ENCODE data around the gene PRR23B.

PRR23B gene

GRCh38 chr3:138984816-138985215, 35.9 kb downstream of the PRR23B start:
- no peak overlapping the region for H3K4me3 ChIP-seq
- no peaks in the 10 kb centered on the region for H3K9me3 ChIP-seq (ENCODE audit: low read depth, low read length)
- TF ChIP-seq FOXP2 (optimal IDR thresholded peaks at IDR 0.05; ENCODE audit: control extremely low read depth, extremely low read length, insufficient read depth) (no peak), POLR2AphosphoS5 (IDR thresholded peaks at IDR 0.05; ENCODE audit: borderline replicate concordance, low read depth, low read length) (no peak), EZH2 (IDR thresholded peaks at IDR 0.05) (no peak)
- H3K27ac ChIP-seq = no peak overlapping the region
- H3K36me3 ChIP-seq (ENCODE audit: insufficient read depth, low read length) = no peaks in the 10 kb centered on the region
- H3K9ac ChIP-seq (ENCODE audit: insufficient read length) = no peak overlapping the region
- DNase-seq (ENCODE audit: low read depth, low spot score) = no peak

- Histone ChIP-seq H3K9me3 (ENCODE audit: low read depth, low read length) (no peaks in the 10 kb centered on the region), H3K36me3 (ENCODE audit: insufficient read depth, low read length) (no peaks in the 10 kb centered on the region), H3K4me3 (no peak overlapping the region), H3K9ac (ENCODE audit: insufficient read length) (no peak overlapping the region), H3K27ac (no peak overlapping the region)
- DNase-seq (ENCODE audit: low read depth, low spot score) = no peak
- no peak for TF ChIP-seq FOXP2 (optimal IDR thresholded peaks at IDR 0.05; ENCODE audit: control extremely low read depth, extremely low read length, insufficient read depth)
- TF ChIP-seq POLR2AphosphoS5 (IDR thresholded peaks at IDR 0.05; ENCODE audit: borderline replicate concordance, low read depth, low read length) = no peak
- TF ChIP-seq EZH2 (IDR thresholded peaks at IDR 0.05) = no peak
These were observed 44.7 kb downstream of the PRR23B start for GRCh38 chr3:138976047-138976446.

DNA sequence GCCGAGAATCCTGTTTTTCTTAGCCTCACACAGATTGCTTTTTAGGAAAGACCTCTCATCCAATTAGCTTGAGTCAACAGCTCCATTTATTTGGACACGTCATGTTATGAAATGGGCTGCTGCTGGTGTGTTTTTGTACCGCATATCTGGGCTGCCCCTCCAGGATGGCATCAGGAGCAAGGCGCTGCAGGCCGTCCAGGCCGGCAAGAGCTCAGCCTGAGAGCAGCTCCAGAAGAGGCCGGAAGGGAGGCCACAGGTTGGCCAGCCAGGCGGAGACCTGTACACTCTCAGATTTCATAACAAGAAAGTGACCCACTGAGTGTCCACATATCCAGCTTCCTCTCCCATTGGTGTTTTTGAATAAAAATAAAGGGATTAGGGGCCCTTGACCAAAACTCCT, 45.4 kb downstream of the PRR23B start:
- no peak for TF ChIP-seq EZH2 (IDR thresholded peaks at IDR 0.05)
- no peak for TF ChIP-seq FOXP2 (optimal IDR thresholded peaks at IDR 0.05; ENCODE audit: control extremely low read depth, extremely low read length, insufficient read depth)
- no peak for TF ChIP-seq POLR2AphosphoS5 (IDR thresholded peaks at IDR 0.05; ENCODE audit: borderline replicate concordance, low read depth, low read length)
- Histone ChIP-seq H3K9me3 (ENCODE audit: low read depth, low read length) (no peaks in the 10 kb centered on the region), H3K27ac (no peak overlapping the region), H3K36me3 (ENCODE audit: insufficient read depth, low read length) (no peaks in the 10 kb centered on the region), H3K4me3 (no peak overlapping the region), H3K9ac (ENCODE audit: insufficient read length) (no peak overlapping the region)
- no peak for DNase-seq (ENCODE audit: low read depth, low spot score)

DNA sequence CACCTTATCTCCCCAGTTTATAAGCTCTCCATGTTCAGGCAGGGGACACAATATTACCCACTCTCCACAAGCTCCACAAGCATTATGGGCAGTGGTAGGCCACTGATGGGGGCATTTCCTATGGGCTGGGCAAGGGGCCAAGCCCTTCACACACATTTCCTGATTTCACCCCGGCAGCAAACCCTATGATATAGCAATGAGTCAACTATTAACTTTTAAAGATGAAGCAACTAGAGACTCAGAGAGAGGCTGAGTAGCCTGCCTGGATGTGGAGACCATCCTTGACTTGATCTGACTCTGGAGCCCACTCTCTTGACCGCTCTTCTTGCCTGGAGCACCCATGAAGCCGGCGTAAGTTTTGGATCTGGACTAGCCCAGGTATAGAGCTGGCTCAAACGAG, 46.3 kb downstream of the PRR23B start:
- no peak overlapping the region for H3K4me3 ChIP-seq
- H3K9me3 ChIP-seq (ENCODE audit: low read depth, low read length) = no peaks in the 10 kb centered on the region
- no peaks in the 10 kb centered on the region for H3K36me3 ChIP-seq (ENCODE audit: insufficient read depth, low read length)
- DNase-seq (ENCODE audit: low read depth, low spot score) = no peak
- H3K9ac ChIP-seq (ENCODE audit: insufficient read length) = no peak overlapping the region
- no peak overlapping the region for H3K27ac ChIP-seq
- TF ChIP-seq EZH2 (IDR thresholded peaks at IDR 0.05) (no peak), POLR2AphosphoS5 (IDR thresholded peaks at IDR 0.05; ENCODE audit: borderline replicate concordance, low read depth, low read length) (no peak), FOXP2 (optimal IDR thresholded peaks at IDR 0.05; ENCODE audit: control extremely low read depth, extremely low read length, insufficient read depth) (no peak)

GRCh38 chr3:138972941-138973340, 47.8 kb downstream of the PRR23B start:
- no peaks in the 10 kb centered on the region for H3K36me3 ChIP-seq (ENCODE audit: insufficient read depth, low read length)
- H3K27ac ChIP-seq = no peak overlapping the region
- H3K9ac ChIP-seq (ENCODE audit: insufficient read length) = no peak overlapping the region
- H3K9me3 ChIP-seq (ENCODE audit: low read depth, low read length) = no peaks in the 10 kb centered on the region
- no peak for DNase-seq (ENCODE audit: low read depth, low spot score)
- TF ChIP-seq EZH2 (IDR thresholded peaks at IDR 0.05) (no peak), POLR2AphosphoS5 (IDR thresholded peaks at IDR 0.05; ENCODE audit: borderline replicate concordance, low read depth, low read length) (no peak), FOXP2 (optimal IDR thresholded peaks at IDR 0.05; ENCODE audit: control extremely low read depth, extremely low read length, insufficient read depth) (no peak)
- no peak overlapping the region for H3K4me3 ChIP-seq

DNA sequence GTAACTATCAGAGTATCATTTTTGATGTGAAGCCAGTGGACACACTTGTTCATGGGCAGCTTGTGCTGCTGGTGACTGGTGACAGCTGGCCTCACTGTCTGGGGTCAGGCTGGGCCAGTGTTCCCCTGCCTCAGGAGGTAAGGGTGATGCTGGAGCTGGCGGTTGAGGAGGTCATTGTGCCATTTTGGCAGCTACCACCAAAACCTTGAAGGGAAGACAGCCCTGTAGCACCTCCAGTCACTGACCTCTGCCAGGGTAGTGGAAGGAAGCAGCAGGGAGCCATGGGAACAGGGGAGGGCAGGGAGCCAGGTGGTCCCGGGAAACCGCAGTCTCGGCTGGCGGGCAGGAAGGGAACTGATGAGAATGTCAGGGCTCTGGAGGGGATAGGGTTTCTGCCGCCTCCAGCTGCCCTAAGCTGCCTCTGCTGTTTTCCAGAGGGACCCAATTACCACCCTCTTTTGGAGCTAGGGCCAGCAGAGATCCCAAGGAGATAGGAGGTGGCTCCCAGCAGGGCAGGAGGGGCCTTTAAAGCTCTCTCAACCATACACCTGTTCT, 48.9 kb downstream of the PRR23B start:
- Histone ChIP-seq H3K9me3 (ENCODE audit: low read depth, low read length) (no peaks in the 10 kb centered on the region), H3K36me3 (ENCODE audit: insufficient read depth, low read length) (no peaks in the 10 kb centered on the region), H3K4me3 (no peak overlapping the region), H3K9ac (ENCODE audit: insufficient read length) (no peak overlapping the region), H3K27ac (no peak overlapping the region)
- no peak for DNase-seq (ENCODE audit: low read depth, low spot score)
- TF ChIP-seq EZH2 (IDR thresholded peaks at IDR 0.05) = no peak
- TF ChIP-seq FOXP2 (optimal IDR thresholded peaks at IDR 0.05; ENCODE audit: control extremely low read depth, extremely low read length, insufficient read depth) = no peak
- TF ChIP-seq POLR2AphosphoS5 (IDR thresholded peaks at IDR 0.05; ENCODE audit: borderline replicate concordance, low read depth, low read length) = no peak

All from SK-N-MC (cell line).